COLO668 (cell line): Measurements from ENCODE around the gene NPLOC4.
"Not testable (repeated sequence)": the region's sequence is repeated elsewhere in the genome, so short reads cannot be mapped to it uniquely, and the experiment has no call there.

Experiments
- DNase-seq: peaks from one replicate; lab custom pipeline; 2025; ENCODE audit not compliant: unreplicated experiment; lab: John Stamatoyannopoulos, UW

The NPLOC4 gene

GRCh38 chr17:81589612-81590011, 47.3 kb downstream of the NPLOC4 start:
- no peak for DNase-seq

- no peak for DNase-seq
Observed at GRCh38 chr17:81586096-81586495, 50.8 kb downstream of the NPLOC4 start.

GRCh38 chr17:81584771-81585170, 52.1 kb downstream of the NPLOC4 start:
- not testable (repeated sequence) for DNase-seq

- DNase-seq, result peak; percentile 34
Observed at GRCh38 chr17:81583589-81584342, 53.1 kb downstream of the NPLOC4 start.

- no peak for DNase-seq
Observed at GRCh38 chr17:81582749-81583148, 54.2 kb downstream of the NPLOC4 start.

GRCh38 chr17:81582341-81582740, 54.6 kb downstream of the NPLOC4 start:
- no peak for DNase-seq

- DNase-seq, result no peak
Observed at GRCh38 chr17:81581758-81582157, 55.2 kb downstream of the NPLOC4 start.

- DNase-seq, result no peak
Observed at GRCh38 chr17:81580481-81580880, 56.4 kb downstream of the NPLOC4 start.

GRCh38 chr17:81579821-81580321, 57.0 kb downstream of the NPLOC4 start:
- DNase-seq, result no peak

GRCh38 chr17:81579298-81579697, 57.6 kb downstream of the NPLOC4 start:
- DNase-seq, result no peak

GRCh38 chr17:81578561-81579225, 58.2 kb downstream of the NPLOC4 start:
- DNase-seq, result no peak

- no peak for DNase-seq
Observed at GRCh38 chr17:81578038-81578441, 58.9 kb downstream of the NPLOC4 start.

- no peak for DNase-seq
Observed at GRCh38 chr17:81577278-81578000, 59.5 kb downstream of the NPLOC4 start.

GRCh38 chr17:81576621-81577277, 60.2 kb downstream of the NPLOC4 start:
- no peak for DNase-seq

GRCh38 chr17:81575836-81576235, 61.1 kb downstream of the NPLOC4 start:
- no peak for DNase-seq

GRCh38 chr17:81574643-81574956, 62.3 kb downstream of the NPLOC4 start:
- no peak for DNase-seq

GRCh38 chr17:81573794-81574642, 62.9 kb downstream of the NPLOC4 start:
- DNase-seq, result no peak

GRCh38 chr17:81572563-81573168, 64.2 kb downstream of the NPLOC4 start:
- no peak for DNase-seq

- DNase-seq, result no peak
Observed at GRCh38 chr17:81570964-81571363, 65.9 kb downstream of the NPLOC4 start.

- DNase-seq, result no peak
Observed at GRCh38 chr17:81569986-81570514, 66.9 kb downstream of the NPLOC4 start.
